Measurements from ENCODE around the gene KCNJ14. TPM values are rescaled to one million over a fixed set of nuclear protein-coding genes. Genes with fewer than 3 reads are reported as not detected.
"Not testable (repeated sequence)": the region's sequence is repeated elsewhere in the genome, so short reads cannot be mapped to it uniquely, and the experiment has no call there.

The KCNJ14 gene
- total RNA-seq, 4 donors from 2014 or later: 0.44 to 4.1 (median 1.5) TPM

GRCh38 chr19:48487544-48487943, 32.2 kb downstream of the KCNJ14 start:
- Histone ChIP-seq H3K27me3 (peaks cover 0 to 27% of the 10 kb centered on the region in 2 donors), H3K9me3 (no peaks in the 10 kb centered on the region), H3K36me3 (no peaks in the 10 kb centered on the region), H3K27ac (no peak overlapping the region), H3K4me1 (peaks cover 0 to 35% (median 13%) of the 10 kb centered on the region in 4 donors), H3K4me3 (no peak overlapping the region)
- TF ChIP-seq EP300 (IDR thresholded peaks at IDR 0.05) (no peak), CTCF (IDR thresholded peaks at IDR 0.05) (no peak), POLR2A (IDR thresholded peaks at IDR 0.05) (no peak)
- DNase-seq (ENCODE audit: low spot score in 2 of 2): no peak
- WGBS, 2 donors: 74 to 83% methylated on average over 6 of the region's 6 CpGs

- DNase-seq (ENCODE audit: low spot score in 2 of 2): no peak
- WGBS, 2 donors: 34 to 47% methylated on average over 8 of the region's 8 CpGs
These were observed 32.6 kb downstream of the KCNJ14 start for GRCh38 chr19:48487948-48488347.

GRCh38 chr19:48488478-48488877, 33.1 kb downstream of the KCNJ14 start:
- peaks cover 0 to 36% (median 13%) of the 10 kb centered on the region in 4 donors for H3K4me1 ChIP-seq
- not testable (repeated sequence) for H3K9me3 ChIP-seq; H3K27ac ChIP-seq; H3K36me3 ChIP-seq; DNase-seq (ENCODE audit: low spot score in 2 of 2); H3K4me3 ChIP-seq
- H3K27me3 ChIP-seq: peaks cover 0 to 32% of the 10 kb centered on the region in 2 donors
- 83 to 87% methylated on average over 7 of the region's 7 CpGs for WGBS, 2 donors

More at GRCh38 chr19:48487948-48488347, 32.6 kb downstream of the KCNJ14 start:
- peaks cover 0 to 31% of the 10 kb centered on the region in 2 donors for H3K27me3 ChIP-seq
- H3K4me3 ChIP-seq: no peak overlapping the region
- no peak overlapping the region for H3K27ac ChIP-seq
- H3K36me3 ChIP-seq: no peaks in the 10 kb centered on the region
- TF ChIP-seq POLR2A (IDR thresholded peaks at IDR 0.05) (no peak), EP300 (IDR thresholded peaks at IDR 0.05) (no peak), CTCF (IDR thresholded peaks at IDR 0.05) (no peak)
- peaks cover 0 to 36% (median 13%) of the 10 kb centered on the region in 4 donors for H3K4me1 ChIP-seq
- H3K9me3 ChIP-seq: no peaks in the 10 kb centered on the region

DNA sequence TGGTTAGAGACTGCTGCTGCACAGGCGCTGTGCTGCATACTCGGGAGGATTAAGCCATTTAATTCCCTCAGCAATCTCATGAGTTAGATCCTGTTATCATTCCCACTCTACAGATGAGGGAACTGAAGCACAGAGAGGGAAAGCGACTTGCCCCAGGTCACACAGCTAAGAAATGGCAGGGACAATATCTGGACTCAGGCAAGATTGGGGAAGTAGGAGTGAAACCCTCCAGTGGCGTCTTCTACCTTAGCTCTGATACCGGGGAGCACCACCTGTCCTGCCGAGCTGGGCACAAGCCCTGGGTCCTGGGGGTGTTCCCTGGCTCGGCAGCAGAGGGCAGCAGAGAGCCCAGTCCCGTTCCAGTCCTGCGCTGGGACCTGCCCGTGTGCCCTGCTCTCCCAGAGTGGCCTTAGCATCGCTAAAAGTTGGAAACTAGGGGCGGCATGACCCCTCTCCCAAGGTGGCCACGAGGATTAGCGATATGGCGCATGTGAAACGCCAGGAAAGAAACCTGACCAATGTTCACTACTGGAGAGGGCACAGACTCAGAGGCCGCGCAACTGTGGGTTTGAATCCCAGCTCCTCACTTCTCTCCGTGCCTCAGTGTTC, 34.3 kb downstream of the KCNJ14 start:
- Histone ChIP-seq H3K4me1 (peaks cover 0 to 44% (median 17%) of the 10 kb centered on the region in 4 donors), H3K27me3 (peaks cover 0 to 32% of the 10 kb centered on the region in 2 donors), H3K9me3 (no peaks in the 10 kb centered on the region), H3K36me3 (no peaks in the 10 kb centered on the region), H3K27ac (no peak overlapping the region), H3K4me3 (no peak overlapping the region)
- DNase-seq (ENCODE audit: low spot score in 2 of 2): peak; percentile 57 to 64
- peak; percentile 90 to 96 (median 92) for TF ChIP-seq CTCF (IDR thresholded peaks at IDR 0.05)
- no peak for TF ChIP-seq POLR2A (IDR thresholded peaks at IDR 0.05)
- 36 to 39% methylated on average over 12 of the region's 19 CpGs for WGBS, 2 donors

GRCh38 chr19:48490981-48491792, 35.8 kb downstream of the KCNJ14 start:
- WGBS, 2 donors: 4 to 18% methylated on average over 14 to 42 of the region's 50 CpGs
- Histone ChIP-seq H3K27ac (no peak overlapping the region), H3K9me3 (no peaks in the 10 kb centered on the region), H3K27me3 (peaks cover 0 to 32% of the 10 kb centered on the region in 2 donors), H3K4me3 (peak overlapping the region in 1 of 4 donors; percentile 16), H3K36me3 (no peaks in the 10 kb centered on the region), H3K4me1 (peaks cover 0 to 51% (median 17%) of the 10 kb centered on the region in 4 donors)
- no peak for TF ChIP-seq EP300 (IDR thresholded peaks at IDR 0.05)
- TF ChIP-seq CTCF (IDR thresholded peaks at IDR 0.05): no peak
- no peak for TF ChIP-seq POLR2A (IDR thresholded peaks at IDR 0.05)
- DNase-seq (ENCODE audit: low spot score in 2 of 2): no peak

Measured in tibial nerve (tissue), 4 donors.